GM19468 (cell line): ENCODE data around the gene ZNF281.
"Not testable (repeated sequence)": the region's sequence is repeated elsewhere in the genome, so short reads cannot be mapped to it uniquely, and the experiment has no call there.

Experiments used
- ATAC-seq: cut with Tn5 transposase; IDR thresholded peaks from one replicate; pipeline ENCODE4 v1.9.1; 2021; ENCODE audit warnings: mild to moderate bottlenecking, moderate library complexity, moderate number of reproducible peaks; ENCODE audit not compliant: unreplicated experiment; ENCODE audit errors: extremely low read depth

Gene ZNF281

GRCh38 chr1:200366577-200367253 is 43.1 kb downstream of the ZNF281 start:
- no peak for ATAC-seq

- ATAC-seq, result no peak
Measured at GRCh38 chr1:200365897-200366426, 43.9 kb downstream of the ZNF281 start.

GRCh38 chr1:200364831-200365230 is 45.0 kb downstream of the ZNF281 start:
- ATAC-seq, result no peak

- no peak for ATAC-seq
Measured at GRCh38 chr1:200364091-200364759, 45.6 kb downstream of the ZNF281 start.

- no peak for ATAC-seq
Measured at GRCh38 chr1:200363264-200363933, 46.4 kb downstream of the ZNF281 start.

GRCh38 chr1:200362421-200362820 is 47.4 kb downstream of the ZNF281 start:
- ATAC-seq, result no peak

GRCh38 chr1:200359610-200360163 is 50.1 kb downstream of the ZNF281 start:
- ATAC-seq, result no peak

GRCh38 chr1:200357925-200358324 is 51.9 kb downstream of the ZNF281 start:
- not testable (repeated sequence) for ATAC-seq

- no peak for ATAC-seq
Measured at GRCh38 chr1:200355801-200356200, 54.0 kb downstream of the ZNF281 start.
